Epithelial cell of esophagus (primary cell): ENCODE results near the gene LMBRD1.

Experiments
- DNase-seq: peaks from one replicate; pipeline ENCODE4 v3.0.0; 2010; ENCODE audit warnings: low read depth
- H3K4me3 ChIP-seq: 2 replicates; pipeline ENCODE4 v1.5.1; 2011; ENCODE audit warnings: mild to moderate bottlenecking, low read length, control low read depth
- TF ChIP-seq, protein P1 (sequence below): IDR thresholded peaks from 2 replicates; pipeline ENCODE4 v1.5.1; 2011; ENCODE audit warnings: low read depth, mild to moderate bottlenecking, low read length, control low read depth, inconsistent platforms; ENCODE audit not compliant: insufficient read depth; ENCODE audit errors: missing control alignments

Gene LMBRD1

DNA sequence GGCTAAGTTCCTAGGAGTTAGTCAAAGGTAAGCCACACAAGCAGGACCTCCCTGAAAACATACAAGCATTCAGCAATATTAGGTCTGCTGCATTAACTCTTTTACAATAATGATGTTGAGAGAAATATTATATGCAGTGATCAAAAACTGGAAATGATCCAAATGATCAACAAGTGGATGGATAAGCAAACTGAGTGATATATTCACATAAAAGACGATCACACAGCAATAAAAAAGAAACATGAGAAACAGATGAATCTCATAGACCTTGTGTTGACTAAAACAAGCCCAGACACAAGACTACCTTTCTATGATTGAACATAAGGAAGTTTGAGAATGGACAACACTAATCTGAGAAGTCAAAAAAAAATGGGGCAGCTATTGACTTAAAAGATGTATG lies 39.9 kb downstream of the LMBRD1 start:
- DNase-seq, result no peak
- TF ChIP-seq, protein P1, sequence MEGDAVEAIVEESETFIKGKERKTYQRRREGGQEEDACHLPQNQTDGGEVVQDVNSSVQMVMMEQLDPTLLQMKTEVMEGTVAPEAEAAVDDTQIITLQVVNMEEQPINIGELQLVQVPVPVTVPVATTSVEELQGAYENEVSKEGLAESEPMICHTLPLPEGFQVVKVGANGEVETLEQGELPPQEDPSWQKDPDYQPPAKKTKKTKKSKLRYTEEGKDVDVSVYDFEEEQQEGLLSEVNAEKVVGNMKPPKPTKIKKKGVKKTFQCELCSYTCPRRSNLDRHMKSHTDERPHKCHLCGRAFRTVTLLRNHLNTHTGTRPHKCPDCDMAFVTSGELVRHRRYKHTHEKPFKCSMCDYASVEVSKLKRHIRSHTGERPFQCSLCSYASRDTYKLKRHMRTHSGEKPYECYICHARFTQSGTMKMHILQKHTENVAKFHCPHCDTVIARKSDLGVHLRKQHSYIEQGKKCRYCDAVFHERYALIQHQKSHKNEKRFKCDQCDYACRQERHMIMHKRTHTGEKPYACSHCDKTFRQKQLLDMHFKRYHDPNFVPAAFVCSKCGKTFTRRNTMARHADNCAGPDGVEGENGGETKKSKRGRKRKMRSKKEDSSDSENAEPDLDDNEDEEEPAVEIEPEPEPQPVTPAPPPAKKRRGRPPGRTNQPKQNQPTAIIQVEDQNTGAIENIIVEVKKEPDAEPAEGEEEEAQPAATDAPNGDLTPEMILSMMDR, result no peak
- H3K4me3 ChIP-seq, result no peak overlapping the region

DNA sequence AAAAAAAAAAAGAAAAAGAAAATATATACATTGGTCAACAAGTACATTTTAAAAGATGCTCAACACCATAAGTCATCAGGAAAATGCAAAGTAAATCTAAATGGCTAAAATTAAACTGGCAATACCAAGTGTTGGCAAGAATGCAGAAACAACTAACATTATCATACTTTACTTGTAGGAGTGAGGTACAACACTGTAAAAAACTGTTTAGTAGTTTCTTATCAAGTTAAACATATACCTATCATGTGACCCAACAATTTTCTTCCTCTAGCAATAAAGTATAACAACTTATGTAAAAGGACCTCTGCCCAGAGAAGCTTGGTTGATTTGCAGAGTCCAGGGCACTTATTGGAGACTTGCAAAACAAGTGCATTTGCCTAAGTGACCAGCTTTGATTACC lies 40.4 kb downstream of the LMBRD1 start:
- TF ChIP-seq, protein P1, result no peak
- no peak overlapping the region for H3K4me3 ChIP-seq
- no peak for DNase-seq

DNA sequence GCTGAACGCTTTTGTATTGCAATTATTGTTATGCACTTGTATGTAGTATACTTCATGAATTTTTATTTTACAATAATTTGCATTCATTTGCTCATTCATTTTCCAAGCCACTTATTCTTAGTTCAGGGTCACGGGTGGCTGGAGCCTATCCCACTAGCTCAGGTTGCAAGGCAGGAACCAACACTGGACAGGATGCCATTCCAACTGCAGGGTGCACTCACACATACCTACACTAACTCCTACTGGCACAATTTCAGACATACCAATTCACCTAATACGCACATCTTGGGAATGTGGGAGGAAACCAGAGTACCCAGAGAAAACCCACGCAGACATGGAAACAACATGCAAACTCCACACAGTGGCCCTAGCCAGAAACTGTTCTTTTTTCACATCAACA lies 61.8 kb downstream of the LMBRD1 start:
- H3K4me3 ChIP-seq, result no peak overlapping the region
- DNase-seq, result no peak
- TF ChIP-seq, protein P1, result no peak

DNA sequence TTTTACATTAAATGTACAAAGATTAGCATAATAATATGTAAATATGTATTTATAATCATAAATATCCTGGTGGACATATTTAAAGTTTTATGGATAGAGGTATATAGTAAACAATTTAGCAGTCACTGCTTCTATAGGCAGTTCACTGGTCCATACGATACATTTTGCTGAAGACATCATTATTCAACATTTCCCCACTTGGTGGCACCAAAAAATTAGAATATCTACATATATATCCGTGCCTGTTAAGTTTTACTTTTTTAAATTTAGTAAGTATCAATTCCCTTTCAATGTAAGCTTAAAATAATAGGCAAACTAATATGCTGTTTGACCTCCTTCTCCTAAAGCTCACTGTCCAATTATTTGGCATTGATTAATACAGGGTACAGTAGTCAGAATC lies 64.2 kb downstream of the LMBRD1 start:
- no peak overlapping the region for H3K4me3 ChIP-seq
- TF ChIP-seq, protein P1, result no peak
- peak; percentile 4 for DNase-seq

DNA sequence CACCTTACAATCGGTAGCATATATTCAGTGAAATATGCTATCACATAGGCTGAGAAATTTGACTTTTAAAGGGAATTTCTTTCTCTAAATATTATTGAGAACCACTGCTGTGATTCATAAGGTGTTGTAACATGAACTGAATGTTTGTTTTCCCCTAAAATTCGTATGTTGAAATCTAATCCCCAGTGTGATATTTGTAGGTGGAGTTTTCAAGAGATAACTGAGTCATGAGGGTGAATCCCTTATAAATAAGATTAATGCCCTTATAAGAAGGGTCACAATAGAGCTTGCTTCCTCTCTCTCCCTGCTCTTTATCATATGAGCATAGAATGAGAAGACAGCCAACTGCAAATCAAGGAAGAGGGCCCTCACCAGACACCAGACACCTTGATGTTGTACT lies 64.8 kb downstream of the LMBRD1 start:
- DNase-seq, result peak; percentile 24
- TF ChIP-seq, protein P1, result no peak
- H3K4me3 ChIP-seq, result no peak overlapping the region

DNA sequence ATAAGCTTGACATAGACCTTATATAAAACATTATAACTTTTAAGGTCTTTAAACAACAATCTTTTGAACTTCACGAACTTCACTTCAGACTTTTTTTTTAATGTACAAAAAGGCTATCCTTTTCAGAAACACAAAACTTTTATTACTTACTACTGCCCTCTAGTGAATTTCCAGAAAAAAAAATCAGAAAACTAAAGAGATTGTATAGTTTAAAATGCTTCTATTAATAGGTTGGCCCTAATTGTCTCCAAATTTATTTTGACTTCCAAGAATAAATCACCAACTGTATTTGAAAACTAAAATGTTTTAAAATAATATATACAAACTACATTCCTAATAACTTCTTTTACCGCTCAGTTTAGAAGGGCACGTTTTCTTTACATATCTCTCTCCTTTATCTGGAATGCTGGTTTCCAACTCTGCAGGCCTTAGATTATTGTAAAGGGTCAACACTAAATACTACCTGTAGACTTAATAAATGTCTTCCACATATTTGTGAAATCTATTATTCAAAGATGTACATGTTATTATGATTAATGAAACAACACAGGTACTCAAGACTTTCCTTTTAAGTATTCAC lies 66.8 kb downstream of the LMBRD1 start:
- no peak for DNase-seq
- H3K4me3 ChIP-seq, result no peak overlapping the region
- TF ChIP-seq, protein P1, result no peak

DNA sequence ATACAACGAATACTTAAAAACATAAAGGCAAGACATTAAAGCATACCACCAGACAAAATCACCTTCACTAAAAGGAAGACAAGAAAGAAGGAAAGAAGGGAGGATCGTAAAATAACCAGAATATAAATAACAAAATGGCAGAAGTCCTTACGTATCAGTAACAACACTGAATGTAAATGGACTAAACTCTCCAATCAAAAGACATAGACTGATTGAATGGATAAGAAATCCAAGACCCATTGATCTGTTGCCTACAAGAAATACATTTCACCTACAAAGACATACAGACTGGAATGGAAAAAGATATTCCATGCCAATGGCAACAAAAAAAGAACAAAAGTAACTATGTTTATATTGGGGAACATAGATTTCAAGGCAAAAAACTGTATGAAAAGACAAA lies 74.1 kb downstream of the LMBRD1 start:
- H3K4me3 ChIP-seq, result no peak overlapping the region
- TF ChIP-seq, protein P1, result no peak
- DNase-seq, result no peak
